Measurements from ENCODE around the gene DEPDC5.
"Not testable (repeated sequence)": the region's sequence is repeated elsewhere in the genome, so short reads cannot be mapped to it uniquely, and the experiment has no call there.

Gene DEPDC5

GRCh38 chr22:31802575-31802974, 48.8 kb downstream of the DEPDC5 start:
- no peak for DNase-seq (ENCODE audit: extremely low spot score)
- CTCF ChIA-PET, result no interaction called here
- TF ChIP-seq CTCF (IDR thresholded peaks at IDR 0.05; ENCODE audit: control extremely low read depth, extremely low read depth, low read depth, missing control alignments), result no peak
- POLR2A ChIA-PET, result no interaction called here

GRCh38 chr22:31806751-31807150, 52.9 kb downstream of the DEPDC5 start:
- DNase-seq (ENCODE audit: extremely low spot score), result no peak
- TF ChIP-seq CTCF (IDR thresholded peaks at IDR 0.05; ENCODE audit: control extremely low read depth, extremely low read depth, low read depth, missing control alignments), result no peak
- CTCF ChIA-PET, result no interaction called here
- POLR2A ChIA-PET, result no interaction called here

GRCh38 chr22:31812977-31813605, 59.3 kb downstream of the DEPDC5 start:
- POLR2A ChIA-PET, result no interaction called here

GRCh38 chr22:31813898-31814297, 60.1 kb downstream of the DEPDC5 start:
- POLR2A ChIA-PET; CTCF ChIA-PET; DNase-seq (ENCODE audit: extremely low spot score): not testable (repeated sequence)

More at GRCh38 chr22:31812977-31813605, 59.3 kb downstream of the DEPDC5 start:
- CTCF ChIA-PET, result interaction anchor here (1.4 kb wide), 1 partner anchor 23 kb away, joined by 4 read pairs; no protein-coding TSS in a partner anchor
- TF ChIP-seq CTCF (IDR thresholded peaks at IDR 0.05; ENCODE audit: control extremely low read depth, extremely low read depth, low read depth, missing control alignments), result no peak
- no peak for DNase-seq (ENCODE audit: extremely low spot score)

GRCh38 chr22:31814942-31815341, 61.1 kb downstream of the DEPDC5 start:
- DNase-seq (ENCODE audit: extremely low spot score), result no peak
- TF ChIP-seq CTCF (IDR thresholded peaks at IDR 0.05; ENCODE audit: control extremely low read depth, extremely low read depth, low read depth, missing control alignments), result no peak
- ChIA-PET CTCF (interaction anchor here (2.0 kb wide), 1 partner anchor 21 kb away, joined by 4 read pairs; no protein-coding TSS in a partner anchor), POLR2A (no interaction called here)

- DNase-seq (ENCODE audit: extremely low spot score); POLR2A ChIA-PET: not testable (repeated sequence)
- CTCF ChIA-PET, result interaction anchor here (2.0 kb wide), 1 partner anchor 20 kb away, joined by 4 read pairs; no protein-coding TSS in a partner anchor
These were observed 61.6 kb downstream of the DEPDC5 start for GRCh38 chr22:31815383-31815814.

- no peak for DNase-seq (ENCODE audit: extremely low spot score)
- ChIA-PET CTCF (interaction anchor here (2.0 kb wide), 1 partner anchor 19 kb away, joined by 4 read pairs; no protein-coding TSS in a partner anchor), POLR2A (no interaction called here)
- no peak for TF ChIP-seq CTCF (IDR thresholded peaks at IDR 0.05; ENCODE audit: control extremely low read depth, extremely low read depth, low read depth, missing control alignments)
These were observed 62.9 kb downstream of the DEPDC5 start for GRCh38 chr22:31816750-31817149.
